ENCODE results near the gene RGS4.

Gene RGS4

DNA sequence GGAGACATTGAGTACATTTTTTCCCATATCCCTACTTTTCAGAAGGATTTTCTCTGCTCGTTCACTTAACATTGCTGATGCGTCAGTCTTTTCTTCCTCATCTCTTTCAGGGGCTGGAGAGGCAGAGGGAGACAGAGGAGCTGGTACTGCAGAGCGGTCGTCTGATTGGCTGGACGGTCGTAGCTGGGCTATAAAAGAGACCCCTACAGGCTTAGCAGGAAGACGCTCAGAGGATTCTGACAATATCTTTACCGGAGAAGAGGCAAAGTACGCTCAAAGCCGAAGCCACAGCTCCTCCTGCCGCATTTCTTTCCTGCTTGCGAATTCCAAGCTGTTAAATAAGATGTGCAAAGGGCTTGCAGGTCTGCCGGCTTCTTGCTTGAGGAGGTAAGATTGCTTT is at the start of gene RGS4:
TSS of gene RGS4 (plus strand) at position 220 of the 400 bp plus-strand sequence. CDS start at position 344, 124 bp downstream.
- no peak for DNase-seq (ENCODE audit: low spot score)

DNA sequence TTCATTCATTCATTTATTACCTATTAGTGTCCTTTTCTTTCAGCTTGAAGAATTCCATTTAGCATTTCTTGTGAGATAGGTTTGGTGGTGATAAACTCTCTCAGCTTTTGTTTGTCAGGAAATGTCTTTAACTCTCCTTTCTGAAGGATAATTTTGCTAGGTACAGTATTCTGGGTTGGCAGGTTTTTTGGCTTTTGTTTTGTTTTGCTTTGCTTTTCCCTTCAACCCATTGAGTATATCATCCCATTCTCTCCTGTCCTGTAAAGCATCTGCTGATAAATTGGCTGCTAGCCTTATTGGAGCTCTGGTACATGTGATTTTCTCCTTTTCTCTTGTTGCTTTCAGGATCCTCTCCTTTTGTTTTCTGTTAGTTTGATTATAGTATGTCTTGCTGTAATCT is 47.0 kb upstream of the RGS4 start:
- no peak for DNase-seq (ENCODE audit: low spot score)

DNA sequence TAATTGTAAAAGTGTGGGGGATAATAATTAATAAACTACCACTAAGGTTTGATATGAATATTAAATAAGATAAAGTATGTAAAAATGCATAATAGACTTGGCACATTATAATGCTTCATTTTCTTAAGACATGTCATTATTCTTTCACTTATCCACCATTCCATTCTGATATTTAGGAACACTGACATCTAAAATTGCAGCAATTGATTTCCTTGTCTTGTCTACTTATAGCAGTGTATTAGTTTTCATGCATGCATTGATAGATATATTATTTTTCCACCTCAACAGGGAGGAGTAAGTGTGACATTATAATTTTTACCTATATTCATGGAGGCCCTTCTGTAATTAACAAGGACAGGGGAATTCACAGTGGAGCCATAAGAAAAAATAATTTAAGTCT is 41.6 kb upstream of the RGS4 start:
- no peak for DNase-seq (ENCODE audit: low spot score)

DNA sequence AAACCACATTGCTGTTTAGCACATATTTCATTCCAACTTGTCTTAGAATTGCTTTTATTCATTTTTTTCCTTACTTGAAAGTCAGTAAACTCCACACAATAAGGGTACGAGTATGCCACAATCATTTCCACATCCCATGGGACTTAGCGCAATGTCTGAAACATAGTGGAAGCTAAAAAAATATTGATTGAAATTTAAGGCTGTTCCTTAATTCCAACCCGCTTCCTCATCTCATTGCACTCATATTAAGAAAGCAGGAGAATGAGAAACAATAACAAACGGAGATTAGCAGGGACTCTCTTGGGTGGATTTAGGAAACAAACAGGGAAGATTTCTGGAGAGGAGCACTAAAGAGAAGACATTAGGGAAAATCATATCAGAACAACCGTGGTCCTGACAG is 39.3 kb upstream of the RGS4 start:
- DNase-seq (ENCODE audit: low spot score): no peak

DNA sequence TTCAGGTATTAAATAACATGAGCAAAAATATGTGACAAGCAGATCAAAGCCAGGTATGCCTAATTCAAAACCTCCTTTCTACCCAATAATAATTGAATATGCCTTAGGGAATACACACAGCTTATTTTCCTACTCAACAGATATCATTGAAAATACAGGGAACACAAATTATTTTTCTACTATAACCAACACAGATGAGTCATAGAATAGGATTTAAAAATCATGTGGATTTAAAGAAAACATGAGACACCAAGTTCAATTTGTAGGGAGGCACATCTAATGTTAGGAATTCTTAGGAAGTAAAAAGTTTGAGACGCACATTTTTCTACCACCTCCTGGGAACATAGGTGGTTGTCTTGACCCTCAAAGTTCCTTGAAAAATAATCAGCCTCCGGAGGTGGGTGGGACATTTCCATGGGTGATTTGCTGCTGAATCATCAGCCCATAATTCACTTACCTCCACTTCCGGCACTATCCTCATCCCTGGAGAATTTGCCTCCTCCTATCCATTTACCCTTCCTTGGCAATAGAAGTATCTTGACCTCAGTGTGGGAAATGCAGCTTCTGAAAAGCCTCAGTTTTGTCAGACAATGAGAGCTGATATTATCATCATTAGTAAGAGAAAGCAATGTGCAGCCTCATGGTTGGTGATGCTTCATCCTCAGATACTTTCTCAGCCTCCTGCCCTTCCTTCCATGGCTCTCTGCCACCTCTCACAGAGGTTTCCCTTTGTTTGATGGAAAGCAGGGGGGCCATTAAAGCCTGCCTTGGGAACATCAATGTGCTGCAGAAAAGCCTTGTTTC is 33.5 kb upstream of the RGS4 start:
- DNase-seq (ENCODE audit: low spot score): peak; percentile 53

DNA sequence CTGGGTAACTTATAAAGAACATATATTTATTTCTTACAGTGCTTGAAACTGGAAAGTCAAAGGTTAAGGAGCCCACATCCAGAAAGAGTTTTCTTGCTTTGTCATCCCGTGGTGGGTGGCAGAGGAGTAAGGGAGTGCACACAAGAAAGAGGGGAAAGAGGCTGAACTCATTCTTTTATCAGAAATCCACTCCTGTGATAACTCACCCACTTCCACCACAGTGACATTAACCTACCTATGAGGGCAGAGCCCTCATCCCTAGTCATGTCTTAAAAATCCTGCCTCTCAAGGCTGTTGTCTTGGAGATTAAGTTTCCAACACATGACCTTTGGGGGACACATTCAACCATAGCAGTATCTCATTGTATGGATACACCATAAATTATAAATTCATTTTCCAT is 32.5 kb upstream of the RGS4 start:
- no peak for DNase-seq (ENCODE audit: low spot score)

DNA sequence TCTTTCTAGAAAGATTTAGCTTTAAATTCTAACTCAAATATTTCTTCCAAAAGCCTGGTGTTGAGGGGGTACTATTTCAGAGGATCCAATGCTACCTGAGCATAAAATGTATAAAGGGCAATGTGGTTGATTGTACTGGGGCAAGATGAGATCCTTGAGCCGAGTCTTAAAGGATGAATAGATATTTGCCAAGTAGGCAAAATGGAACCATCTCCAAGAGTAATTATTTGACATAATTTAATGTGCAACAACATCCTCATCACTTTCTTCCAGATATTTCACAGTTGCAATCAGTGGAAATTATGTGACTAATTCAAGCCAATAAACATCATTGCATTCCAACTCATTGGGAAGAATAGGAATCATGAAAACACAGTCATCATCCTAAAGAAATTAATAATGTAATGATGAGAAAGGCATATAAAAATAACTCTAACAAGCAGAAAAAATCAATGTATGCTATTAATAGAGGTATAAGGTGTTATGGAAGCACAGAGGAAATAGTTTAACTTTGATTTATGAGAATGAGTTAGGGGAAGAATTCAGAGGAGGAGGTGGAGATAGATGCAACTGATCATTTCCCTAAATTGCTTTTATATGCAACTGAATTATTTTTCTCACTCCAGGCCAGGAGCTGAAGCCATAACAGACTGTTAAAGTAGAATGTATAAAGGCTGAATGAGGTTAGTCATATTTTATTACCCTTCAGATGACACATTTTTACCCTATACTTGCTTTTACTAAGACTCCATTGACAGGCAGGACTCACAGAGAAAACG is 30.0 kb upstream of the RGS4 start:
- no peak for DNase-seq (ENCODE audit: low spot score)

DNA sequence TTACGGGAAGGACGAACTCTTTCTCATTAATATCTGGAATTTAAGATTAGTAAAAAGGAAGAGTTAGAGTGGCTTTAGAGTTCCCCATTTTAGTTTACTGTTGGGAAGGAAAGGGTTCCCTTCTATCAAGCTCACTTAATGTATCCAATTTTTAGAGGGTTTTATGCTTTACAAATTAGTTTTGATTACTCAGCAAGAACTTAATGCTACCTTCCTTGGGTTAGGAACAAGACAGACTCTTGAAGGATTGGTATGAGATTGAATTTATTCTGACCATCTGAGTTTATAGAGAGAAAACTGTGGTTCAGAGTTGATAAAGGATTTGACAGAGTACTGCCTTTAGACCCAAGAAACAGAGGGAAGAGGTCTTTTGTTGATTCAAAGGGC is 29.5 kb upstream of the RGS4 start:
- DNase-seq (ENCODE audit: low spot score): no peak

DNA sequence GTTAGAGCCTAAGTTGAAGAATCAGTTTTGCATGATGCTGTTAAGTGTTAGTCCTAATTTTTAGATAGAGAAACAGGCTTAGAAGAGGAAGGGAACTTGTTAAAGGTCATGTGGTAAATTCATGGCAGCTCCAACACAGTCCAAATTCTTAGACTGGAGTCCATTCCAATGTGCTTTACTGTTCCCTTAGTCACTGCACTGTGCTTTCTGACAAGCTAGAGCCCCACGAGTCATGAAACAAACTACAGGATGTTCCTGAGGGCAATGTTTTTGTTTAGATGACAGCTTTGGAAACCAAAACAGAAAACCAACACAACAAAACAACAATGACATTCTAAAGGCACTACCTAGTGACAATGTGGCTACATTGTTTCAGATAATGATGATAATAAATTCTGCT is 23.1 kb upstream of the RGS4 start:
- no peak for DNase-seq (ENCODE audit: low spot score)

DNA sequence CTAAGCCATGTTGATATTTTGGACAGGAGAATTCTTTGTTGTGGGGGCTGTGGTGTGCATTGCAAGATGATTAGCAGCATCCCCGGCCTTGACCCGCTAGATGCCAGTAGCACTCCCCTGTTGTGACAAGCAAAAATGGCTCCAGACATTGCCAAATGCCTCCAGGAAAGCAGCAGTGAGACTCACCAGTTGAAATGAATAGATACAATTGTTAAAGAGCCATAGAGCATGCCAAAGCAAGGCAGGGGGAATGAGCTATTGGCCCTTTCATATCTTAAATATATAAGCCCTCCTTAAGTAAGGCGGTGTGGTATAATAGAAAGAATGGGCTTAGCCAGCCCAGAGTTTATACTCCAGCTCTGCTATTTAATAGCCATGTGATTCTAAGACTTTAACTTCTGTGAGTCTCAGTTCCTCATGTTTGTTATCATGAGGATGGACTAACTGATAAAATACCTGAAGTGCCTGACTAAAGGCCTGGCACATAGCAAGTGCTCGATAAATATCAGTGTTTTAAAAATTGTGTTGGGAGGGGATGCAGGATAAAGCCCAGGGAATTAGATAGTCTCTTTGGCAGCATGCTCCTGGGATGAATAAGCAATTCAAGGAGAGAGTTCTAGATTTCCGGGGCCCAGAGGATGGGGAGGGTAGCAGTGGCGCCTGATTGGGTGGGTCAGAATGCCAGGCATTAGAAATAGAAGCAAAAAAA is 21.1 kb upstream of the RGS4 start:
- DNase-seq (ENCODE audit: low spot score): no peak

DNA sequence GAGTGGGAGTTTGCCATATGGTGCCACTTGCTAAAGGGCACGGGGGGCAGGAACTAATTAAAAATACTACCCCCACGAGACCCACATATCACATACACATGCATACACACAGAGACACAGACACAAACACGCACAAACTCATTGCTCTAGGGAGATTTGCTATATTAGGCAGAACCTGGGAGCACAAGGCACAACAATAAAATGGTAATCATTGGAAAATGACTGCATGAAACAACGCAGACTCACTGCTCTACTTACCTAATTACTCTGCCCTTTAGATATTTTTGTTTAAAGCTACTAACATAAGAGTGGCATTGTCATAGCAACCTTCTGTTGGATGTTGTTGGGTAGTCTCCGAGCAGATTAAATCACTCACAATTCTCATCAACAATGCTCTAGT is 20.3 kb upstream of the RGS4 start:
- DNase-seq (ENCODE audit: low spot score): no peak

DNA sequence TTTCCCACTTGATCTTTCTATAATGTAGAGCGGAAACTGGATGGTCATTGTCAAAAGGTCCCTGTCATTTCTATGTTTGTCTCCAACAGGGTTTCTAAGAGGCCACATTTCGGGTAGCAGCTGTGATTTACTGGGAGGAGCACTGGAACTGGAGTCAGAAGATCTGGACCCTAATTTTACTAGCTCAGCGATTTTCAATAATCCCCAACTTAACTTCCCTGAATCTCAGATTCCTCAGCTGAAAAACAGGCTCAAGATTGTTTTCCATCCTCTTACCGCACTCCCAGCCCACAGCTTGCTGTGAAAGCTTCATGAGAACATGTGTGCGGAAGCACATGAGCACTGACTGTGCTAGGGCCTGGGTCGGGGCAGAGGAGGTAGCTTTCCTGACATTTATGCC is 19.9 kb upstream of the RGS4 start:
- no peak for DNase-seq (ENCODE audit: low spot score)

DNA sequence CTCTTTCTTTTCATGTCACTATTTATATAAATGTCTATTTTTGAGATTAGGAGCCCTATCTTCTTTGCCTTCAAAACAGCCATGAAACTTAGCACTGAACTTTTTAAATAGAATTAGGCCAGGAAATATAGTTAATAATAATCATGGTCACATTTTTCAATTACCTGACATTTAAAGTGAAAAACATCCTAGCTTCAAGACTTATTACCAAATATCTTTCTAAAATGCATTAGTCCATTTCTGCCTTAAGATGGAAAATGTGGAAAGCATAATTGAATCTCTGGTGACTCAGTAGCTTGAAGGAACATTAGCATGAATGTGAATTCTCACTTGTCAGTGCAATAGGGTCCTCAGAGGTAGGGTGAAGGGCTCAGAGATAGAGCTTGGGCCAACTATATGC is 18.7 kb upstream of the RGS4 start:
- no peak for DNase-seq (ENCODE audit: low spot score)

DNA sequence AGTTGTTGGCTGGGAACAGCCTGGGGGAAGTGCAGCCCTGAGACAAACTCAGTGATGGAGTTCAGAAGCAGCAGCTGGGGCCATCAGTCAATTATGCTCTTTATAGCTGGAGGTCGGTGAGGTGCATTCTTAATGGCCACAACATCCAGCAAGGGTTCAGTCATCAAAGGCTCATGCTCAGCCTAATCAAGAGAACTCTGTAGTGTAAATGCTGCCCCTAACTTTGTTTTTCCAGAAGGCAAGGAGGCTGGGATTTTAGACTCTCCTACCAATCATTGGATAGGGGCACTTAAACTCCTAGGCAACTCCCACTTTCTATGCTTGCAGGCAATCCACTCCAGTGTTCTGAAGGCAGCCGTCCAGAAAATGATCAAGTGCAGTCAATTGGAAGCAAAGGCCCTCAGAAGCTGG is 15.0 kb upstream of the RGS4 start:
- DNase-seq (ENCODE audit: low spot score): no peak

DNA sequence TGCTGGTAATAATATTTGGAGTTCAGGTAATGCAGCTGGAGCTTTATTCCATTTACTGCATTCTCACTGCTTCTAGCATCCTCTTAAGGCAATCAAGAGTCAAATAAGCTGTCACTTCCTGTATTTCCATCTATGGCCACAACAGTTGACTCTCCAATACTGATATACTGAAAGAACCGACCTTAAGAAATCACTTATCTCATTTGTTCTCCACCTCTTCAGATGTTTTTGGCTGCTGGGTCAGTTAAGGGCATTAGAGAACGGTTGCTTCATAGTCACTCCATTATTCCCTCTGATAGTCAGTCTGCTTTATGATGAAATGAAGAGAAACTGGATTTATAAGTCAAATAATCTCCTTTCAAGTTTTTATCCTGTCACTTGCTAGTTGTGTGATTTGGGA is 14.2 kb upstream of the RGS4 start:
- DNase-seq (ENCODE audit: low spot score): no peak

DNA sequence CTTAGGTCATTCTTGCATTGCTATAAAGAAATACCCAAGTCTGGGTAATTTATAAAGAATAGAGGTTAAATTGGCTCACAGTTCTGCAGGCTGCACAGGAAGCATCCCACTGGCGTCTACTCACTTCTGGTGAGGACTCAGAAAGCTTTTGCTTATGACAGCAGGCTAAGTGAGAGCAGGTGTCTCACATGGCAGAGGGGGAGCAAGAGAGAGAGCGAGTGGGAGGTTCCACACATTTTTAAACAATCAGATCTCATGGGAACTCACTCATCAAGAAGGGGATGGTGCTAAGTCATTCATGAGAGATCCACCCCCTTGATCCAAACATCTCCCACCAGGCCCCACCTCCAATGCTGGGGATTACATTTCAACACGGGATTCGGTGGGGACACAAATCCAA is 13.6 kb upstream of the RGS4 start:
- no peak for DNase-seq (ENCODE audit: low spot score)

DNA sequence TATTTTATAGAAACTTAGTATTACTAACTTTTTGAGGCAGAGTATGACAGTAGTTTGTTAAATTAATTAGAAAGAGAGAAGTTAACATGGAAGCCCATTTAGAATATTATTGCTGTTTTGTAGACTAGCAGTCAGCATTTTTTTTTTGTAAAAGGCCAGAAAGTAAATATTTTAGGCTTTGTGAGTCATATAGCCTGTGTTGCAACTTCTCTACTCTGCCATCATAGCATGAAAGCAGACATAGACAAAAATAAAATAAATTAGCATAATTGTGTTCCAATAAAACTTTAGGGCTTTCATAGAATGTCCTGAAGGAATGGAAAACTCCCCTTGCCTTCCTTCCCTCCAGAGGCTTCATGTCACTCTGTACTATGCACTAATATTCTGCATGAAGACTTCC is 12.3 kb upstream of the RGS4 start:
- no peak for DNase-seq (ENCODE audit: low spot score)

DNA sequence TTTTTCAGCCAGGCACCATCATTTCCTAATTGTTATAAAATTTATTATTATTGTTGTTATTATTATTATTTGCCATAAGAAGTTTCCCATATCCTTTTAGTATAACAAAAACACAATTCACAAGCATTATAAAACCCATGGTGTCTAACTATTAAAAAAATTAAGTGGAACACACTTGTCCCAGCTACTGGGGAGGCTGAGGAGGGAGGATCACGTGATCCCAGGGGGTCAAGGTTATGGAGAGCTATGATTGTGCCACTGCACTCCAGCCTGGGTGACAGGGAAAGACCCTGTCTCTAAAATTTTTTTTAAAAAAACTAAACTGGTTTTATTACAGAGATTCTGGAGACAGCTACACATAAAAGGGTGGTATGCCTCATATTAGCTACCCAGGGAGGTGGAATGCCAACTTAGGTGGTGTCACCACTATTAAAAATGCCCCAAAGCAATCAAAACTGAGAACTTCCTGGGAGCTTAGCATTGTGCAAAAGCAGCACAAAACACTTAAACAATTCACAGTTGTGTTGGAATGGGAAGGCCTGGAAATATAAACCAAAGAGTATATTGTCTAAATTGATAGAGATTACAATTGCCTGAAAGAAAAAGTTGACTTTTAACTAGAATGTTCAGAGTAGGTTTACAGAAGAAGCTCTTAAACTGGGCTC is 8.7 kb upstream of the RGS4 start:
- DNase-seq (ENCODE audit: low spot score): no peak

DNA sequence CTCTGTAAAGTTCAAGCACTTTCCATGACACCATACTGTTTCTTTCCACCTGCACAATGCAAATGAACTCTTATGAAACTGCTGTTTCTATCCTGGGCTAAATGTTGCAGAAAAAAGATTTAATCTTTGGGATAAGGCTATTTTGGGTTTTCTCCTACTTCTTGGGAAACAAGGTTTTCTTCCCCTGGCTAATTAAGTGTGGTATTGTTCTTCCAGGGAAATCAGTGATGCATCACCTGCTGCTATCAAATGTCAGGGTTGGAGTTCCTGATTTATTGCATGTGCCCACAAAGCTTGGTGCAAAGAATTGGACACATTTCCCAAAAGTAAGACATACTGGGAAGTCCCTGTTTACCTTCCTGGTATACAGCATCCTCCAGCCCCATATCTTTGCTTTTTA is 6.0 kb upstream of the RGS4 start:
- DNase-seq (ENCODE audit: low spot score): no peak

DNA sequence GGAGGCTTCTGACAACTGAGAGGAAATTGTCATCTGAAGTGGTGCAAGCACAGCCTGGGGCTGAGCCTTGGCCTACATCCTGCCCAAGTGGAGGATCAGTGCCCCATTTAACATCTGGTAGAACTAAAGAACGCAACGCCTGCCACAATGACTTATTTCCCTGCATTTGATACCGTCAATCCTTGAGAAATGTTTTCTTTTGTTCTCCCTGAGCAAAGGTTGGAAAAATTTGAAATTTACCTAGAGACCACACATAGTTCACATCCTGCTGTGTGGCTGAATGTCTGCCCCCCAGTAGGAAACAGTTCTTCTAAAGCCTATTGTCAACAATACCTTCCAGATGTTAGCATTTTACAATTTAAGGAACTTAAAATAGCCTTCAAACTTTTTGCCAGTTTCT is 5.6 kb upstream of the RGS4 start:
- DNase-seq (ENCODE audit: low spot score): no peak

DNA sequence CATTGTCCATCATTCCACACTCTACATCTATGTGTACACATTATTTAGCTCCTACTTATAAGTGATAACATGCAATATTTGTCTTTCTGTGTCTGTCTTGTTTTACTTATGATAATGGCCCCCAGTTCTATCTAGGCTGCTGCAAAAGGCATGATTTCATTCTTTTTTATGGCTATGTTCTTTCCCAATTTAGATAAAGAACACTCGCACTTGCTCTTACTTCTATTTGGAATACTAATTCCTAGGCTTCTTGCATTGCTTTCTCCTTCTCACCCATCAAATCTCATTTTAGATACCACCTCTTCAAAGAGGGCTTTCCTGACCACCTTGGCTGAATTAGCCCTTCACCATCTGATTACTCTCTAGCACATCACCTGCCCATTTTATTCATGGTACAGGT is 3.0 kb upstream of the RGS4 start:
- DNase-seq (ENCODE audit: low spot score): no peak

DNA sequence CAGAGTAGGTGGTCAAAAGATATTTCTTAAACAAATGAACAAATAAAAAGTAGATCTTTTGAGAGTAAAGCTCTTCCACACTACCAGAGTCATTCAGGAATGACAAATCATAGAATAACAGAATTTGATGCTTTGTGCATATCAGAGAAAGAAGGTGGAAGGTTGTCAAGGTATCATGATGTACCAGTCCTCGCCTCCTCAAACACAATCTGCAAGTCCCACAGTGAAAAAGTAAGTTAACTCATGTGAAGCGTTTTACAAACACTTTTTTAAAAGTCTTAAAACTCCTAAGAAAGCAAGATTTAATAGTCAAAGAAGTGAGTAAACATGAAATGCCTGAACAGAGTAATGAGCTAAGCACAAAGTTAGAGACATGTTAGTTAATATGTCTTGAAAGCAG is 2.5 kb upstream of the RGS4 start:
- DNase-seq (ENCODE audit: low spot score): no peak

DNA sequence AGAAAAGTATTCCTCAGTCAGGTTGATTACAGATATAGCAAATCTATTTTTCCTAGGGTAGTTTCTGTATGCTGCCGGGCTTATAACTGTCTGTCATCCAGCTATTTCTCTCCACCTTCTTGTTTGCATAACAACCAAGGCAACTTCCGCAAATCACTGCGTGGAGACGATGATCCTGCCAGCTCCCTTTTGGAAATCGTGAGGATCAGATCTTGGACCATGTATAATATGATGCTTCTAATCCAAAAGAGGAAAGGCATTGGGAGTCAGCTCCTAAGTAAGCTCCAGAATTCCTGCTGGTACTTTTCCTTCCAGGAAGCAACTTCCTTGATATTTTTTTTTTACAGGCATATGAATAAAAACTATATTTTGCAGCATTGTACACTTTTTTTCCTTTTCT is 445 bp upstream of the RGS4 start:
- DNase-seq (ENCODE audit: low spot score): no peak
